Measurements from ENCODE around the gene RNASEL. TPM values are rescaled to one million over a fixed set of nuclear protein-coding genes. Genes with fewer than 3 reads are reported as not detected.

Gene RNASEL
- total and polyA plus RNA-seq, 9 of the 15 experiments (the other 6 are each of a cell fraction or from before 2014, with no cell fraction given): 4.3 to 11.1 (median 7.2) TPM

GRCh38 chr1:182631954-182632353 lies 42.9 kb upstream of the RNASEL start:
- no peak for FAIRE-seq
- Histone ChIP-seq H3K9ac (ENCODE audit: insufficient read depth in 1 of 2, low read depth in 2 of 2, low read length in 2 of 2) (no peak overlapping the region), H3K36me3 (ENCODE audit: control insufficient read depth, insufficient read depth, low read length) (no peaks in the 10 kb centered on the region), H3K9me3 (replicated peaks; ENCODE audit: control insufficient read depth, insufficient read depth, low read depth, low read length) (no peaks in the 10 kb centered on the region), H3K27me3 (ENCODE audit: control insufficient read depth in 2 of 2, insufficient read depth in 2 of 2, low read length in 2 of 2) (peaks cover 31 to 37% of the 10 kb centered on the region in 2 experiments; a peak in 4 of 5 replicates), H3K79me2 (ENCODE audit: control insufficient read depth, insufficient read depth, low read length) (no peaks in the 10 kb centered on the region), H2AFZ (ENCODE audit: low read depth, low read length) (no peak overlapping the region), H4K20me1 (replicated peaks; ENCODE audit: control insufficient read depth, insufficient read depth, low read length) (no peaks in the 10 kb centered on the region), H3K4me2 (ENCODE audit: insufficient read depth, low read length) (no peak overlapping the region), H3K9me1 (ENCODE audit: control insufficient read depth, insufficient read depth, low read length) (no peaks in the 10 kb centered on the region), H3K27ac (ENCODE audit: extremely low read depth, low read depth, low read length) (no peak overlapping the region), H3K4me3 (no peak overlapping the region), H3K4me1 (replicated peaks in 1 of 2; ENCODE audit: control insufficient read depth in 2 of 2, insufficient read depth in 2 of 2, low read length in 2 of 2) (no peaks in the 10 kb centered on the region; a peak in 1 of 5 replicates)
- POLR2A ChIA-PET: interaction anchor here (1.7 kb wide), 1 partner anchor 14 kb away, joined by 5 read pairs; no protein-coding TSS in a partner anchor
- no peak for DNase-seq (ENCODE audit: extremely low read depth in 1 of 4, low spot score in 3 of 4)
- TF ChIP-seq NR2C1 (IDR thresholded peaks at IDR 0.05): no peak
- no peak for TF ChIP-seq NR2C1 (tag; IDR thresholded peaks at IDR 0.05)
- no peak for TF ChIP-seq ZNF785 (CRISPR knock-in tag; IDR thresholded peaks at IDR 0.05)
- TF ChIP-seq ATF1 (CRISPR knock-in tag; IDR thresholded peaks at IDR 0.05): no peak
- TF ChIP-seq ATF1 (tag; IDR thresholded peaks at IDR 0.05): no peak
- TF ChIP-seq ZNF511 (CRISPR knock-in tag; IDR thresholded peaks at IDR 0.05): no peak
- TF ChIP-seq U2AF1 (optimal IDR thresholded peaks at IDR 0.05; ENCODE audit: low read depth, low read length): no peak
- peak; percentile 38; the same call in 1 of the 2 replicates for TF ChIP-seq BCOR (IDR thresholded peaks at IDR 0.05)
- no peak for TF ChIP-seq KHSRP (IDR thresholded peaks at IDR 0.05)
- TF ChIP-seq RBM25 (IDR thresholded peaks at IDR 0.05; ENCODE audit: low read depth, low read length, severe bottlenecking): peak; percentile 95
- TF ChIP-seq CBFB (CRISPR knock-in tag; IDR thresholded peaks at IDR 0.05): no peak
- peak in 1 of 2 experiments; percentile 31; a peak in 1 of 4 replicates for TF ChIP-seq KDM1A (IDR thresholded peaks at IDR 0.05)
- TF ChIP-seq CHD4 (IDR thresholded peaks at IDR 0.05; ENCODE audit: insufficient read depth, insufficient replicate concordance, low read depth, low read length, poor library complexity, severe bottlenecking): peak; percentile 48
- CTCF ChIA-PET (ENCODE audit: low intra/inter-chr PET ratio): interaction anchor here (0.6 kb wide), 1 partner anchor 359 kb away, joined by 4 read pairs; no protein-coding TSS in a partner anchor
- ATAC-seq: no peak
- intact Hi-C loops (cut with micrococcal nuclease): no loop called here
- BruUV-seq (replicated peaks): no TSS peak
- 29% methylated on average over 1 of the region's 1 CpG for WGBS (ENCODE audit: insufficient coverage, low coverage, missing lambda C conversion rate)
- in situ Hi-C loops (cut with MboI): no loop called here

Measured in K562 (cell line).